Amniotic epithelial cell (primary cell): ENCODE measurements around the gene LMTK2.
A peak's percentile ranks its signal among the peaks of the same experiment; 100 is the strongest.

ENCODE experiments used
- DNase-seq: peaks from one replicate; pipeline ENCODE4 v3.0.0-alpha.2; 2010; ENCODE audit warnings: low read depth

The LMTK2 gene

GRCh38 chr7:98137134-98137825 is 30.6 kb downstream of the LMTK2 start:
- DNase-seq, result no peak

- DNase-seq, result no peak
Observed at GRCh38 chr7:98137826-98138151, 31.1 kb downstream of the LMTK2 start.

- DNase-seq, result no peak
Observed at GRCh38 chr7:98138672-98139071, 32.0 kb downstream of the LMTK2 start.

- no peak for DNase-seq
Observed at GRCh38 chr7:98142658-98143057, 36.0 kb downstream of the LMTK2 start.

GRCh38 chr7:98148607-98149006 is 41.9 kb downstream of the LMTK2 start:
- DNase-seq, result no peak

GRCh38 chr7:98149116-98149692 is 42.5 kb downstream of the LMTK2 start:
- DNase-seq, result no peak

- DNase-seq, result no peak
Observed at GRCh38 chr7:98151884-98152283, 45.2 kb downstream of the LMTK2 start.

GRCh38 chr7:98156700-98157099 is 50.0 kb downstream of the LMTK2 start:
- no peak for DNase-seq

- no peak for DNase-seq
Observed at GRCh38 chr7:98157761-98158160, 51.1 kb downstream of the LMTK2 start.

GRCh38 chr7:98162758-98163157 is 56.1 kb downstream of the LMTK2 start:
- DNase-seq, result no peak

GRCh38 chr7:98163269-98163668 is 56.6 kb downstream of the LMTK2 start:
- DNase-seq, result no peak

- DNase-seq, result peak; percentile 11
Observed at GRCh38 chr7:98163704-98164494, 57.2 kb downstream of the LMTK2 start.

- peak; percentile 27 for DNase-seq
Observed at GRCh38 chr7:98165827-98166667, 59.4 kb downstream of the LMTK2 start.

GRCh38 chr7:98166668-98166970 is 60.0 kb downstream of the LMTK2 start:
- no peak for DNase-seq

- DNase-seq, result no peak
Observed at GRCh38 chr7:98167653-98168052, 61.0 kb downstream of the LMTK2 start.

GRCh38 chr7:98168181-98168903 is 61.7 kb downstream of the LMTK2 start:
- peak; percentile 58 for DNase-seq

GRCh38 chr7:98168904-98169621 is 62.4 kb downstream of the LMTK2 start:
- DNase-seq, result no peak

- no peak for DNase-seq
Observed at GRCh38 chr7:98170966-98171365, 64.3 kb downstream of the LMTK2 start.

- no peak for DNase-seq
Observed at GRCh38 chr7:98171449-98171848, 64.8 kb downstream of the LMTK2 start.

GRCh38 chr7:98174334-98175259 is 67.9 kb downstream of the LMTK2 start:
- no peak for DNase-seq
